ENCODE results near the gene KRTAP12-3.

DNA sequence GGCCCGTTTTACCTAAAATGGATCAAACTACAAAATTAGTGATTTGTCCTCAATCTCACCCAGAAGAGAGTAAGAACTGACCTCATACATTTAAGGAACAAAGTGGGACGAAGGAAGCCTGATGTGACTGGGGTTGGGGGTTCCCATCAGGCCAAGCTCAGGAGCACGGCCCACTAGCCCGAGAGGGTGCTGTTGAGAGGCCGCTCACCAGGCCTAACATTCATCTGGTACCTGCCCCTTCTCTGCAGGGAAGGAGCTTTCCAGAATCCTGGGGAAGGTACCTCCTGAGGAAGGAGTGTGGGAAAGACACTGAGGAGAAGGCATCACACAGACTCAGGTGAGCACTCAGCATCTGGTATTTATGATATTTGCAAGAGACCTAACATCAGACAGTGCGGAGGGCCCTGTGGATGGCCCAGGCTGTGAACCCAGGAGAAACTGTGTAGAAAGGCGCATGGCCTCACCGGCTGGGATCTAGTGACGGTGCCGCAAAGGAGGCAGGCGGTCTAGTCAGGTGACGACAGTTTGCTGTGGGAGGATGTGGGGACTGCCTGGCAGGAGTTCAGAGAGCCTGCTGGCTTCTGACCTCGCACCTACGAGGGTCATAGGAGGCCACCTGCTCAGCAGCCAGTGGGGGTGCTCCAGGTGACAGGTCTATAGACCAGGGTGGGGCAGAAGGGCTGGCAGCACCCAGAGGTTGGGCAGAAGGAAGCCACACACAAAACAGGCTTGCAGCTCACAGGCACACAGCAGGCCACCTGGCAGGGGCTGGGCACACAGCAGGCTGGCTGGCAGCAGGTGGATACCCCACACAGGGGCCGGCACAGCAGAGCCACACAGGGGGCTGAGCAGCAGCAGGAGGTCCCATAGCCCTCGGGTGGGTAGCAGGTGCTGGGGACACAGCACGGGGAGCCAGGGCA lies 3.8 kb upstream of the KRTAP12-3 start:
- TF ChIP-seq EZH2phosphoT487 (IDR thresholded peaks at IDR 0.05; ENCODE audit: insufficient read depth, low read depth) (no peak), EZH2 (IDR thresholded peaks at IDR 0.05; ENCODE audit: insufficient read depth, poor library complexity, severe bottlenecking) (no peak)
